Ishikawa (cell line): ENCODE results near the gene TIMP2.
A peak's percentile ranks its signal among the peaks of the same experiment; 100 is the strongest.

Experiments
- CEBPB ChIP-seq: IDR thresholded peaks from 2 replicates; pipeline ENCODE4 v1.6.1; 2012
- CREB1 ChIP-seq: IDR thresholded peaks from 2 replicates; pipeline ENCODE4 v1.6.1; 2012; ENCODE audit warnings: low read depth
- EGR1 ChIP-seq: IDR thresholded peaks from 2 replicates; pipeline ENCODE4 v1.6.1; 2012
- EP300 ChIP-seq: IDR thresholded peaks from 2 replicates; pipeline ENCODE4 v1.6.1; 2012; ENCODE audit warnings: borderline replicate concordance
- FOXM1 ChIP-seq: IDR thresholded peaks from 2 replicates; pipeline ENCODE4 v1.6.1; 2012; ENCODE audit warnings: low read depth, borderline replicate concordance
- MAX ChIP-seq: IDR thresholded peaks from 2 replicates; pipeline ENCODE4 v1.6.1; 2012
- NFIC ChIP-seq: IDR thresholded peaks from 2 replicates; pipeline ENCODE4 v1.6.1; 2012
- RAD21 ChIP-seq: IDR thresholded peaks from 2 replicates; pipeline ENCODE4 v1.6.1; 2012; ENCODE audit warnings: low read depth
- REST ChIP-seq: IDR thresholded peaks from 2 replicates; pipeline ENCODE4 v1.6.1; 2012; ENCODE audit warnings: low read depth, mild to moderate bottlenecking
- TAF1 ChIP-seq: IDR thresholded peaks from 2 replicates; pipeline ENCODE4 v1.6.1; 2012; ENCODE audit warnings: low read depth, mild to moderate bottlenecking
- TCF12 ChIP-seq: IDR thresholded peaks from 2 replicates; pipeline ENCODE4 v1.6.1; 2012; ENCODE audit warnings: low read depth
- TEAD4 ChIP-seq: IDR thresholded peaks from 2 replicates; pipeline ENCODE4 v1.6.1; 2012
- USF1 ChIP-seq: IDR thresholded peaks from 2 replicates; pipeline ENCODE4 v1.6.1; 2012
- YY1 ChIP-seq: IDR thresholded peaks from 2 replicates; pipeline ENCODE4 v1.6.1; 2012; ENCODE audit warnings: low read depth
- ZBTB7A ChIP-seq: IDR thresholded peaks from 2 replicates; pipeline ENCODE4 v1.6.1; 2012; ENCODE audit warnings: low read depth

The TIMP2 gene

GRCh38 chr17:78971756-78972506 lies 46.7 kb upstream of the TIMP2 start:
- no peak for TF ChIP-seq CEBPB
- no peak for TF ChIP-seq MAX
- no peak for TF ChIP-seq CREB1
- no peak for TF ChIP-seq YY1
- TF ChIP-seq EP300: no peak
- TF ChIP-seq TCF12: no peak
- TF ChIP-seq FOXM1: no peak
- no peak for TF ChIP-seq RAD21
- TF ChIP-seq TAF1: no peak
- no peak for TF ChIP-seq EGR1
- no peak for TF ChIP-seq TEAD4
- no peak for TF ChIP-seq ZBTB7A

- TF ChIP-seq RAD21: peak; percentile 95
- no peak for TF ChIP-seq EGR1
- TF ChIP-seq EP300: no peak
- TF ChIP-seq MAX: no peak
- no peak for TF ChIP-seq TCF12
- TF ChIP-seq CEBPB: no peak
Observed at GRCh38 chr17:78970834-78971755, 45.9 kb upstream of the TIMP2 start.

- TF ChIP-seq TCF12: no peak
- TF ChIP-seq USF1: no peak
- TF ChIP-seq ZBTB7A: no peak
- TF ChIP-seq RAD21: no peak
- no peak for TF ChIP-seq YY1
- no peak for TF ChIP-seq EGR1
Observed at GRCh38 chr17:78969865-78970264, 44.7 kb upstream of the TIMP2 start.

- TF ChIP-seq USF1 (no peak), YY1 (no peak), RAD21 (no peak), CREB1 (no peak), NFIC (no peak), REST (no peak), FOXM1 (no peak), TAF1 (no peak), TCF12 (no peak), ZBTB7A (no peak), CEBPB (no peak), MAX (no peak), TEAD4 (no peak), EP300 (no peak), EGR1 (no peak)
Observed at GRCh38 chr17:78967782-78968362, 42.7 kb upstream of the TIMP2 start.

- TF ChIP-seq NFIC (no peak), REST (no peak), ZBTB7A (no peak), USF1 (no peak), FOXM1 (no peak), TEAD4 (no peak), CEBPB (no peak), RAD21 (no peak), TAF1 (no peak), MAX (no peak), CREB1 (no peak), YY1 (no peak), TCF12 (no peak), EGR1 (no peak)
Observed at GRCh38 chr17:78966910-78967600, 41.9 kb upstream of the TIMP2 start.
